OCI-LY7 (cell line): ENCODE data around the gene TRMT61A. TPM values are rescaled to one million over a fixed set of nuclear protein-coding genes. Genes with fewer than 3 reads are reported as not detected.

ENCODE experiments used
- BruUV-seq: library from RNA; stranded (reverse); fragments of 400-500 nt; replicated peaks from 2 replicates; lab custom pipeline; 2021; lab: Mats Ljungman, UMichigan
- CTCF ChIA-PET: fragments of 300-600 bp; sonication (Branson Sonifier 250); formaldehyde crosslinking; loops from one replicate; lab custom pipeline; 2022; ENCODE audit warnings: antibody characterized with exemption; ENCODE audit not compliant: unreplicated experiment; lab: Charles Lee
- POLR2A ChIA-PET: fragments of 300-600 bp; sonication (Branson Sonifier 250); formaldehyde crosslinking; loops from one replicate; lab custom pipeline; 2022; ENCODE audit warnings: antibody characterized with exemption; lab: Charles Lee
- DNase-seq: peaks from one replicate; pipeline ENCODE4 v3.0.0-alpha.2; 2015; ENCODE audit warnings: low spot score
- H2AFZ ChIP-seq: fragments of 200-600 bp; sonication (generic), shearing (Covaris generic); 2 replicates; pipeline ENCODE4 v1.6.1; 2014; ENCODE audit warnings: mild to moderate bottlenecking, antibody characterized with exemption, low read length, moderate library complexity
- H3K27ac ChIP-seq: fragments of 200-600 bp; sonication (generic); 2 replicates; pipeline ENCODE4 v1.5.1; 2014; ENCODE audit warnings: mixed run types, low read depth, mild to moderate bottlenecking, moderate library complexity, low read length, inconsistent platforms; ENCODE audit not compliant: poor library complexity, severe bottlenecking
- H3K36me3 ChIP-seq: fragments of 200-600 bp; sonication (generic); 2 replicates; pipeline ENCODE4 v1.6.1; 2014; ENCODE audit warnings: mild to moderate bottlenecking, antibody characterized with exemption, low read length, moderate library complexity, mixed read lengths; ENCODE audit not compliant: insufficient read depth
- H3K4me1 ChIP-seq: fragments of 200-600 bp; sonication (generic); 2 replicates; pipeline ENCODE4 v1.5.1; 2014; ENCODE audit warnings: mild to moderate bottlenecking, low read length; ENCODE audit not compliant: insufficient read depth, poor library complexity, severe bottlenecking
- H3K4me2 ChIP-seq: fragments of 200-600 bp; sonication (generic); 2 replicates; pipeline ENCODE4 v1.6.1; 2014; ENCODE audit warnings: mild to moderate bottlenecking, low read length
- H3K4me3 ChIP-seq: fragments of 200-600 bp; sonication (generic); 2 replicates; pipeline ENCODE4 v1.5.1; 2014; ENCODE audit warnings: mild to moderate bottlenecking, low read depth, low read length; ENCODE audit not compliant: poor library complexity, severe bottlenecking
- H3K79me2 ChIP-seq: fragments of 200-600 bp; sonication (generic); 2 replicates; pipeline ENCODE4 v1.6.1; 2016; ENCODE audit warnings: low read depth, mild to moderate bottlenecking, low read length, moderate library complexity, mixed read lengths; ENCODE audit not compliant: insufficient read depth
- H3K9me2 ChIP-seq: fragments of 200-600 bp; sonication (generic); 2 replicates; pipeline ENCODE4 v1.6.1; 2016; ENCODE audit warnings: mild to moderate bottlenecking, low read length, mixed read lengths; ENCODE audit not compliant: insufficient read depth
- H3K9me3 ChIP-seq: fragments of 200-600 bp; sonication (generic); 2 replicates; pipeline ENCODE4 v1.6.1; 2014; ENCODE audit warnings: mild to moderate bottlenecking, mixed run types, low read length, mixed read lengths
- H4K20me1 ChIP-seq: fragments of 200-600 bp; sonication (generic); 2 replicates; pipeline ENCODE4 v1.6.1; 2014; ENCODE audit warnings: mild to moderate bottlenecking, antibody characterized with exemption, low read length, moderate library complexity, mixed read lengths; ENCODE audit not compliant: insufficient read depth
- EZH2phosphoT487 ChIP-seq: fragments of 200-600 bp; sonication (generic); IDR thresholded peaks from 2 replicates; pipeline ENCODE4 v1.6.1; 2018; ENCODE audit warnings: low read depth, borderline replicate concordance, mild to moderate bottlenecking, mixed run types, antibody characterized with exemption, low read length, moderate library complexity, mixed read lengths
- intact Hi-C: fragments of 100-400 bp; cut with micrococcal nuclease; formaldehyde crosslinking; loops from one replicate; pipeline ENCODE4 v1.10.0; 2022; ENCODE audit not compliant: unreplicated experiment
- total RNA-seq, 2 experiments: library from RNA; depleted of rRNA in 1 of 2; stranded (reverse); fragments of >200 nt in 1 of 2; shearing (Covaris generic) in 1 of 2; gene quantifications; 2 replicates each; pipeline ENCODE4 v1.2.3, GENCODE V29; 2014 to 2022
- TF ChIP-seq, protein P1 (sequence below): fragments of 200-600 bp; sonication (generic); conservative IDR thresholded peaks from 2 replicates; pipeline ENCODE4 v1.5.1; 2014; ENCODE audit warnings: mild to moderate bottlenecking, antibody characterized with exemption, low read length, moderate library complexity, mixed read lengths

Gene TRMT61A
- total RNA-seq, 2 experiments from 2014 or later = 13.1 to 17.1 TPM

DNA sequence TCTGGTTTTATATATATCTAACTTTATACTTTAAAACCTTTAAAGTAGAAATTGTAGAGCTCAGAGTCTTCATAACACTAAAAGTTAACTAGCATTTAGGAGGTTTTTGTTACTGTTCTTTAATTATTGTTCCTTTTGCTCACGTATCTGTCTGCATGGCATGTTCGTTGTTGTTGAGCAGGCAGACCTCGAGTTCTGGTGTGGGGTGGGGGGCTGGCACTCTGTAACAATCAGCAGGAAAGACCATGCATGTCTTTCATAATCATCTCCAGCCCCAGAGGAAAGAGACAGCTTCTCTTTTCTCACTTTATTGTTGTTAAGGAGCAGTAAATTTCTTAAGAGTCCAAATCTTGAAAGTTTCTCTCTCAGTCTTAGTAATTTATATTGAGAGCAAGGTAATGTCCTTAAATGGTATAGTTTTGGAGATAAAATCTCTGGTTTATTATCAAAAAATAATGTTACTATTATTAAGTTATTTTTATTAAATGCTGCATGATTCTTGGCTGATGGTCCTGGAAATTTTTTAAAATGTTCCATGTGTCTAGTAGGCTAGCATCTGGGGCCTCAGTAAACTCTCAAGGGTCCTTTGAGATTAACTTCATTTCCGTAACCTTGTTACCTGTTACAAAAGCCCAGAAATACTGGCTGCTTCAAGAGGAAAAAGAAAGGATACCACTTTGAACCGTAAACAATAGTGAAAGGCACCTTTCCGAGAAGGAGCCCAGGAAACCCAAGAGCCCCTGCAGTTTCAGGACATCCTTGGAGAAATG is 36.7 kb upstream of the TRMT61A start:
- H2AFZ ChIP-seq = no peak overlapping the region
- no peaks in the 10 kb centered on the region for H3K9me2 ChIP-seq
- no peak overlapping the region for H3K4me2 ChIP-seq
- no peak overlapping the region for H3K27ac ChIP-seq
- no peak overlapping the region for H3K4me3 ChIP-seq
- no peaks in the 10 kb centered on the region for H3K4me1 ChIP-seq
- no peaks in the 10 kb centered on the region for H3K9me3 ChIP-seq
- peaks cover 64% of the 10 kb centered on the region for H3K36me3 ChIP-seq
- ChIA-PET CTCF (no interaction called here), POLR2A (no interaction called here)
- intact Hi-C loops = no loop called here
- DNase-seq = no peak
- no peaks in the 10 kb centered on the region for H4K20me1 ChIP-seq
- no peak for TF ChIP-seq EZH2phosphoT487
- TF ChIP-seq, protein P1, sequence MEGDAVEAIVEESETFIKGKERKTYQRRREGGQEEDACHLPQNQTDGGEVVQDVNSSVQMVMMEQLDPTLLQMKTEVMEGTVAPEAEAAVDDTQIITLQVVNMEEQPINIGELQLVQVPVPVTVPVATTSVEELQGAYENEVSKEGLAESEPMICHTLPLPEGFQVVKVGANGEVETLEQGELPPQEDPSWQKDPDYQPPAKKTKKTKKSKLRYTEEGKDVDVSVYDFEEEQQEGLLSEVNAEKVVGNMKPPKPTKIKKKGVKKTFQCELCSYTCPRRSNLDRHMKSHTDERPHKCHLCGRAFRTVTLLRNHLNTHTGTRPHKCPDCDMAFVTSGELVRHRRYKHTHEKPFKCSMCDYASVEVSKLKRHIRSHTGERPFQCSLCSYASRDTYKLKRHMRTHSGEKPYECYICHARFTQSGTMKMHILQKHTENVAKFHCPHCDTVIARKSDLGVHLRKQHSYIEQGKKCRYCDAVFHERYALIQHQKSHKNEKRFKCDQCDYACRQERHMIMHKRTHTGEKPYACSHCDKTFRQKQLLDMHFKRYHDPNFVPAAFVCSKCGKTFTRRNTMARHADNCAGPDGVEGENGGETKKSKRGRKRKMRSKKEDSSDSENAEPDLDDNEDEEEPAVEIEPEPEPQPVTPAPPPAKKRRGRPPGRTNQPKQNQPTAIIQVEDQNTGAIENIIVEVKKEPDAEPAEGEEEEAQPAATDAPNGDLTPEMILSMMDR = no peak
- BruUV-seq = no TSS peak
- H3K79me2 ChIP-seq = no peaks in the 10 kb centered on the region

GRCh38 chr14:103495854-103496253 is 33.1 kb upstream of the TRMT61A start:
- Histone ChIP-seq H3K36me3 (peaks cover 67% of the 10 kb centered on the region), H3K27ac (no peak overlapping the region), H3K79me2 (no peaks in the 10 kb centered on the region), H3K4me2 (no peak overlapping the region), H3K9me2 (no peaks in the 10 kb centered on the region), H3K4me3 (no peak overlapping the region), H2AFZ (no peak overlapping the region), H3K4me1 (no peaks in the 10 kb centered on the region), H3K9me3 (no peaks in the 10 kb centered on the region), H4K20me1 (no peaks in the 10 kb centered on the region)
- intact Hi-C loops = no loop called here
- DNase-seq = no peak
- no TSS peak for BruUV-seq
- TF ChIP-seq, protein P1 = no peak
- TF ChIP-seq EZH2phosphoT487 = no peak
- CTCF ChIA-PET = no interaction called here
- POLR2A ChIA-PET = no interaction called here

DNA sequence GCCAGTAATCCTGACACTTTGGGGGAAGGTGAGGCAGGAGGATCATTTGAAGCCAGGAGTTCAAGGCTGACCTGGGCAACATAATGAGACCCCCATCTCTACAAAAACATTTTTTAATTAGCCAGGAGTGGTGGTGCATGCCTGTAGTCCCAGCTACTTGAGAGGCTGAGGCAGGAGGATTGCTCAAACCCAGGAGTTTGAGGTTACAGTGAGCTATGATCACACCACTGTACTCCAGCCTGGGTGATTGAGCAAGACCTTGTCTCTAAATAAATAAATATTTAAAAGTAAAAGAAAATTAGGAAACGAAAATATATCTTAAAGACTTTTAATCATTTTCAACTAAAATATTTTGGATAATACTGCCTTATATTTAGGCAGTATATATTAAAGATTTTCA is 32.2 kb upstream of the TRMT61A start:
- TF ChIP-seq EZH2phosphoT487 = no peak
- TF ChIP-seq, protein P1 = no peak
- ChIA-PET POLR2A (interaction anchor here (1.1 kb wide), 1 partner anchor 65 kb away, joined by 3 read pairs; no protein-coding TSS in a partner anchor), CTCF (no interaction called here)
- no TSS peak for BruUV-seq
- H3K27ac ChIP-seq = no peak overlapping the region
- no peak for DNase-seq
- H3K4me3 ChIP-seq = no peak overlapping the region
- H3K36me3 ChIP-seq = peaks cover 67% of the 10 kb centered on the region
- H3K4me2 ChIP-seq = no peak overlapping the region
- H3K9me2 ChIP-seq = no peaks in the 10 kb centered on the region
- no peak overlapping the region for H2AFZ ChIP-seq
- no peaks in the 10 kb centered on the region for H3K79me2 ChIP-seq
- no peaks in the 10 kb centered on the region for H4K20me1 ChIP-seq
- no peaks in the 10 kb centered on the region for H3K9me3 ChIP-seq
- no peaks in the 10 kb centered on the region for H3K4me1 ChIP-seq
- intact Hi-C loops = no loop called here
